Measurements from ENCODE around the gene RAPGEF6. TPM values are rescaled to one million over a fixed set of nuclear protein-coding genes. Genes with fewer than 3 reads are reported as not detected.

RAPGEF6 gene
- total RNA-seq, 1 donor = 15.6 TPM

DNA sequence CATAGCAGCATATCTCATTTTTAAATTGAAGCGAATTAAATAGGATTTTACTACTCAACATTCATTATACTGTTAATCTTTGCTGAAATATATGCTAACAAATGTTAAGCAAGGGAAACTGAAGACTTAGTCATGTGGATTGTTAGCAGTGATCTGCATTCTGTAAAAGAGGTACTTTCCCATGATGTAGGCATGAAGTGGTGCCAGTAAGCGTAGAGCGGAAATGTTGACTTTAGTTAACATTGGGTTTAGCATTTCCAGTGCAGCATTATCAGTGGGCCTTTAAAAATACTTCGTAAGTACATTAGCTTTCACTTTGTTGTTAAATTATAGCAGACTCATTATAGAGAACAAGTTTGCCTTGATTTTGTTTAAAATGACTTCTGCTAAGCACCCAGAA, 240.9 kb downstream of the RAPGEF6 start:
- TF ChIP-seq, protein P1, sequence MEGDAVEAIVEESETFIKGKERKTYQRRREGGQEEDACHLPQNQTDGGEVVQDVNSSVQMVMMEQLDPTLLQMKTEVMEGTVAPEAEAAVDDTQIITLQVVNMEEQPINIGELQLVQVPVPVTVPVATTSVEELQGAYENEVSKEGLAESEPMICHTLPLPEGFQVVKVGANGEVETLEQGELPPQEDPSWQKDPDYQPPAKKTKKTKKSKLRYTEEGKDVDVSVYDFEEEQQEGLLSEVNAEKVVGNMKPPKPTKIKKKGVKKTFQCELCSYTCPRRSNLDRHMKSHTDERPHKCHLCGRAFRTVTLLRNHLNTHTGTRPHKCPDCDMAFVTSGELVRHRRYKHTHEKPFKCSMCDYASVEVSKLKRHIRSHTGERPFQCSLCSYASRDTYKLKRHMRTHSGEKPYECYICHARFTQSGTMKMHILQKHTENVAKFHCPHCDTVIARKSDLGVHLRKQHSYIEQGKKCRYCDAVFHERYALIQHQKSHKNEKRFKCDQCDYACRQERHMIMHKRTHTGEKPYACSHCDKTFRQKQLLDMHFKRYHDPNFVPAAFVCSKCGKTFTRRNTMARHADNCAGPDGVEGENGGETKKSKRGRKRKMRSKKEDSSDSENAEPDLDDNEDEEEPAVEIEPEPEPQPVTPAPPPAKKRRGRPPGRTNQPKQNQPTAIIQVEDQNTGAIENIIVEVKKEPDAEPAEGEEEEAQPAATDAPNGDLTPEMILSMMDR (IDR thresholded peaks at IDR 0.05; ENCODE audit: extremely low read depth, low read depth, low read length) = no peak
- Histone ChIP-seq H3K36me3 (ENCODE audit: insufficient read depth, low read length) (peaks cover 6% of the 10 kb centered on the region), H3K79me2 (ENCODE audit: insufficient read depth, low read length) (no peaks in the 10 kb centered on the region), H3K4me1 (ENCODE audit: insufficient read depth, low read length) (peaks cover 18% of the 10 kb centered on the region), H3K4me3 (ENCODE audit: insufficient read depth, low read length) (no peak overlapping the region), H3K27me3 (ENCODE audit: insufficient read depth, low read length) (no peaks in the 10 kb centered on the region), H3K4me2 (ENCODE audit: insufficient read depth, low read length) (peak overlapping the region; percentile 32), H3K27ac (ENCODE audit: low read depth, low read length) (peak overlapping the region; percentile 69), H3K9me3 (ENCODE audit: low read depth, low read length) (no peaks in the 10 kb centered on the region), H2AFZ (ENCODE audit: low read length) (no peak overlapping the region), H4K20me1 (ENCODE audit: insufficient read depth, low read length) (no peaks in the 10 kb centered on the region)
- DNase-seq (ENCODE audit: insufficient read length, low spot score, missing footprints) = no peak

DNA sequence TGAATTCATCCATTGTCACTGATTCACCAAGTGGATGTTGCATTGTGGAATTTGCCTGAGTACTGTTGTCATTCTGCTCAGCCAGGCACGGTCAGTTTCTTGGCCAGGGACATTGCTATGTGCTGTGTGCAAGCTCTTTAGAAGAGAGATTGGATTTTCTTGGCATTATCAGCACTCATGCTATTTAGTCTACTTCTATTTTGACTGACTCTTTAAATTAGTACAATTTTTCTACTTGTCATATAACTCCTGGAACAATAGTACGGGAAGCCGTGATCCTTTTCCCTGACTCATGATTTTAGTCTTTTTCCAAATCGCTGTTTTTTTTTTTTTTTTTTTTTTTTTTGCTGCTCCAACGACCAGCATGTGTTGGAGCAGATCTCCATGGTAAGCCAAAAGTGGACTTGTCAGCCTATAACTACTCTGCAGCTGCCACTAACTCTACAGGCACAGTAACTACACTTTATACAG, 241.5 kb downstream of the RAPGEF6 start:
- TF ChIP-seq, protein P1 (IDR thresholded peaks at IDR 0.05; ENCODE audit: extremely low read depth, low read depth, low read length) = no peak
- Histone ChIP-seq H3K9me3 (ENCODE audit: low read depth, low read length) (no peaks in the 10 kb centered on the region), H3K27me3 (ENCODE audit: insufficient read depth, low read length) (no peaks in the 10 kb centered on the region), H3K4me1 (ENCODE audit: insufficient read depth, low read length) (peaks cover 18% of the 10 kb centered on the region), H3K27ac (ENCODE audit: low read depth, low read length) (peak overlapping the region; percentile 69), H3K4me3 (ENCODE audit: insufficient read depth, low read length) (no peak overlapping the region), H4K20me1 (ENCODE audit: insufficient read depth, low read length) (no peaks in the 10 kb centered on the region), H2AFZ (ENCODE audit: low read length) (no peak overlapping the region), H3K36me3 (ENCODE audit: insufficient read depth, low read length) (peaks cover 6% of the 10 kb centered on the region), H3K4me2 (ENCODE audit: insufficient read depth, low read length) (peak overlapping the region; percentile 32), H3K79me2 (ENCODE audit: insufficient read depth, low read length) (no peaks in the 10 kb centered on the region)
- DNase-seq (ENCODE audit: insufficient read length, low spot score, missing footprints) = peak; percentile 70

DNA sequence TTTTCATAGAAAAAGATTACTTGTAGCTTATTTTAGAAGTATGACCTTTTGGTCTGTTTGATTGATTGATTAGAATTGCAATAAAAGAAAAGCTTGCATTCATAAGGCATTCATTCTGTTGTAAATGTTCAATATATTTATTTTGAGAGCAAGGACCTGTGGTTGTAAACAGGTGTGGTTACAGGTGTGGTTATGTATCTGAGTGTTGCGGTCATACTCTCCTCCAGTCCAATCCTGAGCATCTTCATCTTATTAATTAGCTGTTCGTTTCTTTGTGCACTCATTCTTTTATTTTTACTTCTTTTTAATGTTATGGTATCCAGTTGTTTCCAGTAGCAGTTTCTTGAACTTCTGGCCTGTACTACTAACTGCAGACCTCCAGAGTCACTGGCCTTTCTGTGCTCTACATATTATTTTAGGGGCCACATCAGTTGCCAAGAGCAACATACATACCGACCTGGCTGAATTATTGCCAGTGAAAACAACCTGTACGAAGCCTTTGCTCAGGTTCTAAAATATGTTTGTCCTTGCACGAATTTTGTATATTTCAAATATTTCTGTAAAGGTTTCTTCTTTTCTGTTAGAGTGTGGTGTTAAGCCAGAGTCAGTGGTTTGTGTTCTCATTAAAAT, 242.4 kb downstream of the RAPGEF6 start:
- Histone ChIP-seq H2AFZ (ENCODE audit: low read length) (no peak overlapping the region), H3K4me3 (ENCODE audit: insufficient read depth, low read length) (no peak overlapping the region), H3K27ac (ENCODE audit: low read depth, low read length) (peak overlapping the region; percentile 43), H3K79me2 (ENCODE audit: insufficient read depth, low read length) (no peaks in the 10 kb centered on the region), H3K4me2 (ENCODE audit: insufficient read depth, low read length) (no peak overlapping the region), H3K36me3 (ENCODE audit: insufficient read depth, low read length) (peaks cover 6% of the 10 kb centered on the region), H3K4me1 (ENCODE audit: insufficient read depth, low read length) (peaks cover 18% of the 10 kb centered on the region), H4K20me1 (ENCODE audit: insufficient read depth, low read length) (no peaks in the 10 kb centered on the region), H3K27me3 (ENCODE audit: insufficient read depth, low read length) (no peaks in the 10 kb centered on the region), H3K9me3 (ENCODE audit: low read depth, low read length) (no peaks in the 10 kb centered on the region)
- TF ChIP-seq, protein P1 (IDR thresholded peaks at IDR 0.05; ENCODE audit: extremely low read depth, low read depth, low read length) = no peak
- no peak for DNase-seq (ENCODE audit: insufficient read length, low spot score, missing footprints)

DNA sequence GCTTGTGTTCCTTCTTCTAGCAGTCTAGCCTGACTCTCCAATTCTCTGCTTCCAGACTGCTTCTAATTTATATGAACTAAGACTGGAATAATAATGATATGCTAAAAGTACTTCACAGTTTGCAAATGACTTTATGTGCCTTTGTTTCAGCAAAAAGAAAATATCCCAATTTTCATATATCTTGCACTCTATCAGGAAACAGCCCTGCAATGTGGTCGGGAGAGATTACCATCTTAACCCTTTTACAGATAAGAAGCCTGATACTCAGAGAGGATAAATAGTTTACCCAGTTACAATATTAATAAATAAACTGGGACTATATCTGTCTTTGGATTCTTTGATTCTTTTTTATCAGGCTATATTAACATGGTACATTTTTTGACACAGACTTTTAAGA, 245.2 kb downstream of the RAPGEF6 start:
- no peak overlapping the region for H3K27ac ChIP-seq (ENCODE audit: low read depth, low read length)
- no peaks in the 10 kb centered on the region for H3K9me3 ChIP-seq (ENCODE audit: low read depth, low read length)
- no peak overlapping the region for H2AFZ ChIP-seq (ENCODE audit: low read length)
- H3K4me3 ChIP-seq (ENCODE audit: insufficient read depth, low read length) = no peak overlapping the region
- no peaks in the 10 kb centered on the region for H3K79me2 ChIP-seq (ENCODE audit: insufficient read depth, low read length)
- H3K4me1 ChIP-seq (ENCODE audit: insufficient read depth, low read length) = peaks cover 20% of the 10 kb centered on the region
- no peak overlapping the region for H3K4me2 ChIP-seq (ENCODE audit: insufficient read depth, low read length)
- no peaks in the 10 kb centered on the region for H3K27me3 ChIP-seq (ENCODE audit: insufficient read depth, low read length)
- H3K36me3 ChIP-seq (ENCODE audit: insufficient read depth, low read length) = peaks cover 10% of the 10 kb centered on the region
- DNase-seq (ENCODE audit: insufficient read length, low spot score, missing footprints) = no peak
- H4K20me1 ChIP-seq (ENCODE audit: insufficient read depth, low read length) = no peaks in the 10 kb centered on the region
- TF ChIP-seq, protein P1 (IDR thresholded peaks at IDR 0.05; ENCODE audit: extremely low read depth, low read depth, low read length) = no peak

All from osteoblast (primary cell).